Ishikawa (cell line): ENCODE measurements around the gene CRYBG2.

Source experiments
- CEBPB ChIP-seq: IDR thresholded peaks from 2 replicates; pipeline ENCODE4 v1.6.1; 2012
- CREB1 ChIP-seq: IDR thresholded peaks from 2 replicates; pipeline ENCODE4 v1.6.1; 2012; ENCODE audit warnings: low read depth
- EGR1 ChIP-seq: IDR thresholded peaks from 2 replicates; pipeline ENCODE4 v1.6.1; 2012
- EP300 ChIP-seq: IDR thresholded peaks from 2 replicates; pipeline ENCODE4 v1.6.1; 2012; ENCODE audit warnings: borderline replicate concordance
- MAX ChIP-seq: IDR thresholded peaks from 2 replicates; pipeline ENCODE4 v1.6.1; 2012
- NFIC ChIP-seq: IDR thresholded peaks from 2 replicates; pipeline ENCODE4 v1.6.1; 2012
- RAD21 ChIP-seq: IDR thresholded peaks from 2 replicates; pipeline ENCODE4 v1.6.1; 2012; ENCODE audit warnings: low read depth
- REST ChIP-seq: IDR thresholded peaks from 2 replicates; pipeline ENCODE4 v1.6.1; 2012; ENCODE audit warnings: low read depth, mild to moderate bottlenecking
- TAF1 ChIP-seq: IDR thresholded peaks from 2 replicates; pipeline ENCODE4 v1.6.1; 2012; ENCODE audit warnings: low read depth, mild to moderate bottlenecking
- TCF12 ChIP-seq: IDR thresholded peaks from 2 replicates; pipeline ENCODE4 v1.6.1; 2012; ENCODE audit warnings: low read depth
- USF1 ChIP-seq: IDR thresholded peaks from 2 replicates; pipeline ENCODE4 v1.6.1; 2012
- ZBTB7A ChIP-seq: IDR thresholded peaks from 2 replicates; pipeline ENCODE4 v1.6.1; 2012; ENCODE audit warnings: low read depth

GRCh38 chr1:26350701-26351589 is 3.0 kb downstream of the CRYBG2 start:
- TF ChIP-seq EP300, result no peak; the same call in 1 of the 2 replicates
- TF ChIP-seq TCF12, result no peak
- no peak for TF ChIP-seq USF1
- TF ChIP-seq MAX, result no peak
- TF ChIP-seq CREB1, result no peak
- TF ChIP-seq ZBTB7A, result no peak
- no peak for TF ChIP-seq CEBPB
- TF ChIP-seq REST, result no peak
- TF ChIP-seq EGR1, result no peak
- TF ChIP-seq TAF1, result no peak
- TF ChIP-seq RAD21, result no peak
- no peak for TF ChIP-seq NFIC
